Uterus (tissue), 4 donors: ENCODE results near the gene CHCHD1. TPM values are rescaled to one million over a fixed set of nuclear protein-coding genes. Genes with fewer than 3 reads are reported as not detected.

Source experiments
- DNase-seq, 2 donors: peaks; one replicate each; pipeline ENCODE4 v3.0.0-alpha.2; 2019 to 2020
- H3K27ac ChIP-seq, 2 donors: fragments of 200-600 bp; sonication (generic); 1 replicate in 1 of 2; 2 replicates in 1 of 2; pipeline ENCODE4 v1.5.1; 2016 to 2018
- H3K27me3 ChIP-seq, 2 donors: fragments of 200-600 bp; sonication (generic); one replicate each; pipeline ENCODE4 v1.5.1; 2018 to 2019; ENCODE audit warnings: control low read depth in 1 of 2
- H3K36me3 ChIP-seq, 2 donors: fragments of 200-600 bp; sonication (generic); one replicate each; pipeline ENCODE4 v1.5.1; 2019; ENCODE audit warnings: control low read depth in 1 of 2
- H3K4me1 ChIP-seq, 2 donors: fragments of 200-600 bp; sonication (generic); one replicate each; pipeline ENCODE4 v1.5.1; 2018 to 2019; ENCODE audit warnings: control low read depth in 1 of 2
- H3K4me3 ChIP-seq, 2 donors: fragments of 200-600 bp; sonication (generic); 1 replicate in 1 of 2; 2 replicates in 1 of 2; pipeline ENCODE4 v1.5.1; 2018 to 2019; ENCODE audit warnings: mild to moderate bottlenecking in 1 of 2
- H3K9me3 ChIP-seq, 2 donors: fragments of 200-600 bp; sonication (generic); one replicate each; pipeline ENCODE4 v1.5.1; 2019; ENCODE audit warnings: control low read depth in 1 of 2
- POLR2A ChIP-seq, 2 donors: fragments of 450-650 bp; IDR thresholded peaks; one replicate each; pipeline ENCODE4 v1.6.1; 2016; ENCODE audit warnings: antibody characterized with exemption in 2 of 2, mild to moderate bottlenecking in 1 of 2, moderate library complexity in 1 of 2
- intact Hi-C: fragments of 100-400 bp; cut with DNase I; formaldehyde crosslinking; loops from one replicate; pipeline ENCODE4 v1.15.1; 2023; ENCODE audit warnings: low total_unique reads
- total RNA-seq, 4 donors: library from RNA; depleted of rRNA in 3 of 4; stranded (reverse); fragments of >200 nt in 3 of 4; gene quantifications; one replicate each; pipeline versions ENCODE4 v1.1.0 to v1.2.4, GENCODE V29; 2014 to 2023
- TF ChIP-seq, protein P1 (sequence below), 4 experiments: fragments of 200-600 bp in 2 of 4; fragments of 450-650 bp in 2 of 4; sonication (generic) in 2 of 4; IDR thresholded peaks; one replicate each; pipeline ENCODE4 v1.5.1; 2016 to 2019; ENCODE audit warnings: antibody characterized with exemption in 4 of 4, mild to moderate bottlenecking in 2 of 4, moderate library complexity in 1 of 4
- donor health status: DM: yes; HTN: yes; CAD: no.

CHCHD1 gene
- total RNA-seq, 4 donors from 2014 or later: 7.1 to 15.3 (median 11.0) TPM

GRCh38 chr10:73773152-73773879, 8.5 kb upstream of the CHCHD1 start:
- H3K9me3 ChIP-seq: no peaks in the 10 kb centered on the region
- H3K4me3 ChIP-seq: peak overlapping the region; percentile 70 to 90
- TF ChIP-seq, protein P1, sequence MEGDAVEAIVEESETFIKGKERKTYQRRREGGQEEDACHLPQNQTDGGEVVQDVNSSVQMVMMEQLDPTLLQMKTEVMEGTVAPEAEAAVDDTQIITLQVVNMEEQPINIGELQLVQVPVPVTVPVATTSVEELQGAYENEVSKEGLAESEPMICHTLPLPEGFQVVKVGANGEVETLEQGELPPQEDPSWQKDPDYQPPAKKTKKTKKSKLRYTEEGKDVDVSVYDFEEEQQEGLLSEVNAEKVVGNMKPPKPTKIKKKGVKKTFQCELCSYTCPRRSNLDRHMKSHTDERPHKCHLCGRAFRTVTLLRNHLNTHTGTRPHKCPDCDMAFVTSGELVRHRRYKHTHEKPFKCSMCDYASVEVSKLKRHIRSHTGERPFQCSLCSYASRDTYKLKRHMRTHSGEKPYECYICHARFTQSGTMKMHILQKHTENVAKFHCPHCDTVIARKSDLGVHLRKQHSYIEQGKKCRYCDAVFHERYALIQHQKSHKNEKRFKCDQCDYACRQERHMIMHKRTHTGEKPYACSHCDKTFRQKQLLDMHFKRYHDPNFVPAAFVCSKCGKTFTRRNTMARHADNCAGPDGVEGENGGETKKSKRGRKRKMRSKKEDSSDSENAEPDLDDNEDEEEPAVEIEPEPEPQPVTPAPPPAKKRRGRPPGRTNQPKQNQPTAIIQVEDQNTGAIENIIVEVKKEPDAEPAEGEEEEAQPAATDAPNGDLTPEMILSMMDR (IDR thresholded peaks at IDR 0.05): no peak
- TF ChIP-seq POLR2A (IDR thresholded peaks at IDR 0.05): no peak
- no peaks in the 10 kb centered on the region for H3K27me3 ChIP-seq
- peak overlapping the region; percentile 90 to 96 for H3K27ac ChIP-seq
- H3K36me3 ChIP-seq: no peaks in the 10 kb centered on the region
- peaks cover 3 to 16% of the 10 kb centered on the region in 2 donors for H3K4me1 ChIP-seq
- intact Hi-C loops: no loop called here
- DNase-seq: no peak

DNA sequence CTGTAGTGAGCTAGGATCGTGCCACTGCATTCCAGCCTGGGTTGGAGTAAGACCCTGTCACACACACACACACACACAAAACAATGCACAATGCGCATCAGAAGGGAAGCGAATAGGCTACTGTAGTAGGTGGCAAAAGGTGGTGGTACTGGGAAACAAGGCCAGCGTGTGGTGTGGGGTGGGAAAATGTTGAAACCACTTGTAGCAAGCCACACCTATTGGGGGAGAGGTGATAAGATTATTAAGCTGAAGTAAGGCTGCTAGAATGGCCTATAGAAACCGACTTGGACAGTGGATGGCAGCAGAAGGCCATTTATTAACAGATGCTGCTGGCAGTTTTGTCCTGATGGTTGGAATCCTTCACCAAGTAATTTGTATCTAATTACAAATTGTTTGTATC, 7.2 kb upstream of the CHCHD1 start:
- Histone ChIP-seq H3K36me3 (no peaks in the 10 kb centered on the region), H3K4me3 (no peak overlapping the region), H3K4me1 (peaks cover 3 to 16% of the 10 kb centered on the region in 2 donors), H3K9me3 (no peaks in the 10 kb centered on the region), H3K27ac (peak overlapping the region in 1 of 2 donors; percentile 90), H3K27me3 (no peaks in the 10 kb centered on the region)
- intact Hi-C loops: no loop called here
- DNase-seq: no peak
- TF ChIP-seq, protein P1 (IDR thresholded peaks at IDR 0.05): no peak
- no peak for TF ChIP-seq POLR2A (IDR thresholded peaks at IDR 0.05)

- no peak for TF ChIP-seq POLR2A (IDR thresholded peaks at IDR 0.05)
- TF ChIP-seq, protein P1 (IDR thresholded peaks at IDR 0.05): no peak
- intact Hi-C loops: no loop called here
- no peaks in the 10 kb centered on the region for H3K36me3 ChIP-seq
These were observed 2.8 kb upstream of the CHCHD1 start for GRCh38 chr10:73779018-73779417.

GRCh38 chr10:73779539-73780197, 2.2 kb upstream of the CHCHD1 start:
- Histone ChIP-seq H3K4me3 (no peak overlapping the region), H3K27me3 (no peaks in the 10 kb centered on the region), H3K4me1 (peaks cover 0 to 3% of the 10 kb centered on the region in 2 donors), H3K9me3 (no peaks in the 10 kb centered on the region), H3K27ac (no peak overlapping the region), H3K36me3 (no peaks in the 10 kb centered on the region)
- no peak for TF ChIP-seq POLR2A (IDR thresholded peaks at IDR 0.05)
- TF ChIP-seq, protein P1 (IDR thresholded peaks at IDR 0.05): no peak
- no peak for DNase-seq
- intact Hi-C loops: no loop called here

More at GRCh38 chr10:73779018-73779417, 2.8 kb upstream of the CHCHD1 start:
- H3K27me3 ChIP-seq: no peaks in the 10 kb centered on the region
- H3K4me1 ChIP-seq: peaks cover 2 to 3% of the 10 kb centered on the region in 2 donors
- DNase-seq: no peak
- no peaks in the 10 kb centered on the region for H3K9me3 ChIP-seq
- no peak overlapping the region for H3K4me3 ChIP-seq
- no peak overlapping the region for H3K27ac ChIP-seq

DNA sequence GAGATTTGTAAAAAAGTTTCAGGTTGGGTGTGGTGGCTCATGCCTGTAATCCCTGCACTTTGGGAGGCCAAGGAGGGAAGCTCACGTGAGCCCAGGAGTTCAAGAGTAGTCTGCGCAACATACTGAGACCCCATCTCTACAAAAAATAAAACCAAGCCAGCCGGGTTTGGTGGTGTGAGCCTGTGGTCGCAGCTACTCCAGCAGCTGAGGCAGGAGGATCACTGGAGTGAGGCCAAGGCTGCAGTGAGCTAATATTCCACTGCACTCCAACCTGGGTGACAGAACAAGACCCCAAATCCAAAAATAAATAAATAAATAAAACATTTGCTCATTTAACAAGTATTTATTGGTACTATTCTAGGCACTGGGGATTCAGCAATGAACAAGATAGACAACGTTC, 1.5 kb upstream of the CHCHD1 start:
- H3K4me3 ChIP-seq: no peak overlapping the region
- H3K27ac ChIP-seq: no peak overlapping the region
- H3K36me3 ChIP-seq: no peaks in the 10 kb centered on the region
- TF ChIP-seq, protein P1 (IDR thresholded peaks at IDR 0.05): no peak
- no peak for TF ChIP-seq POLR2A (IDR thresholded peaks at IDR 0.05)
- H3K9me3 ChIP-seq: no peaks in the 10 kb centered on the region
- intact Hi-C loops: no loop called here
- peaks cover 0 to 3% of the 10 kb centered on the region in 2 donors for H3K4me1 ChIP-seq
- no peaks in the 10 kb centered on the region for H3K27me3 ChIP-seq
- no peak for DNase-seq
